HG03039 (cell line): ENCODE results near the gene DOK7.

Experiments used
- ATAC-seq: cut with Tn5 transposase; IDR thresholded peaks from one replicate; pipeline ENCODE4 v1.9.1; 2021; ENCODE audit warnings: mild to moderate bottlenecking, moderate library complexity; ENCODE audit not compliant: unreplicated experiment

DOK7 gene

DNA sequence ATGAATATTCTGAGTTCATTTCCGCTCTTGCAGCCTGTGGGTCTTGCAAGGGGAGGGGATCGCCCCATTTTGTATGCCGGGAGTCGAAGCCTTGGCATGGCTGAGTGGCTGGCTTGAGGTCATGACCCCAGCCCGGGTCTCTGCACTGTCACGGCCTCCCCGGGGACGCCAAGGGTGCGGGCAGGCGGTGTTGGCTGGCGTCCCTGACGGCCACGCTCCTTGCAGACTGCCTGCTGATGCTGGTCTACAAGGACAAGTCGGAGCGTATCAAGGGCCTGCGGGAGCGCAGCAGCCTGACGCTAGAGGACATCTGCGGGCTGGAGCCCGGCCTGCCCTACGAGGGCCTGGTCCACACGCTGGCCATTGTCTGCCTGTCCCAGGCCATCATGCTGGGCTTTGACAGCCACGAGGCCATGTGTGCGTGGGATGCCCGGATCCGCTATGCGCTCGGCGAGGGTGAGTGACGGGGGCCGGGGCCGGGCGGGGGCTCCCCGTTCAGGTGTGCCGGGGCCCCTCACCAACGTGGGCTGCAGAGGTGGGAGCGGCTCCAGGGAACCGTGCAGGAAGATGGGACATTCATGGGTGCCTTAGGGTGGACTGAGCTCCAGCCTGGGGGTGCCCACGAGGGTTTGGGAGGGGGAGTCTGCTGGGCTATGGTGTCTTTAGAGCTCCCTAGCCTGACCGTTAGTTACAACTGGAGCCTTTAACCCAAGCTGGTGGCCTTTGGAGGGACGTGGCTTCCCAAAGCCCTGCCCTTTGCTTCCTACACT is 10.3 kb downstream of the DOK7 start:
- ATAC-seq, result no peak

- no peak for ATAC-seq
Measured at GRCh38 chr4:3473996-3474765, 11.1 kb downstream of the DOK7 start.

- ATAC-seq, result no peak
Measured at GRCh38 chr4:3475041-3475712, 12.1 kb downstream of the DOK7 start.

GRCh38 chr4:3475713-3476260 is 12.7 kb downstream of the DOK7 start:
- no peak for ATAC-seq

- no peak for ATAC-seq
Measured at GRCh38 chr4:3476341-3476747, 13.2 kb downstream of the DOK7 start.

GRCh38 chr4:3476936-3477749 is 14.0 kb downstream of the DOK7 start:
- no peak for ATAC-seq

- ATAC-seq, result no peak
Measured at GRCh38 chr4:3477750-3478430, 14.8 kb downstream of the DOK7 start.

- ATAC-seq, result no peak
Measured at GRCh38 chr4:3478446-3479357, 15.6 kb downstream of the DOK7 start.

DNA sequence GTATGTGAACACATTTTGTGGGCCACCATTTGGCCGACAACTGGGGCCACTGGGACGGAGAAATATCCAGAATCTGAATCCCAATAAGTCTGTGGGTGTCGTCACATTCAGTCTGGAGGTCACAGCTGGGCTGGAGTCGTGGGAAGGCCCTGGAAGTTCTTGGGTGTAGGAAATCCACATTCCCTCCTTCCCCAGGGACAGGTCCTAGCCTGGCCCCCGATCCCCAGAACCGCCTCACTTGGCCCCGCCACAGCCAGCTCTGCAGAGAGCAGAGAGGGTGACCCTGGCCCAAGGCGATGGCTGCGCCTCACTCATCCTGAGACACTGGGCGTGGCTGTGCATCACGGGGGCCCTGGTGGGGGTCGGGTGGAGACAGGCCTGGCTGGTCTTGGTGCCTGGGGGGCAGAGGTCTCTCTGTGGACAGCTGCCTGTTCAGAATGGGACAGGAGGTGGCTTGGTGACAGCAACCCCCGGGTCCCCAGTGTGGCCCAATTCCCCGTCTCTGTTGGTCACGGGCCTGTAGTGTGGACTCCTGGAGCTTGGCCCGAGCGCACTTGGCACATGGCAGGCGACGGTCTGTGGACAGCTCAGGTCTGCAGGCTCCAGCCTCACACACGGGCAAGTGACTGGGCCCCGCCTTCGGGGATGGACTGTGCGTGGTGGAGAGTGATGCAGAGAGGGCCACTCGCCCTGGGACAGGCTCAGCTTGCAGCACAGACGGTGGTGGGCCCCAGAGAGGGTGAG is 16.4 kb downstream of the DOK7 start:
- no peak for ATAC-seq

GRCh38 chr4:3480528-3481112 is 17.5 kb downstream of the DOK7 start:
- ATAC-seq, result no peak

GRCh38 chr4:3481113-3481531 is 18.0 kb downstream of the DOK7 start:
- ATAC-seq, result no peak

GRCh38 chr4:3481783-3482393 is 18.8 kb downstream of the DOK7 start:
- ATAC-seq, result no peak

GRCh38 chr4:3482707-3483106 is 19.6 kb downstream of the DOK7 start:
- no peak for ATAC-seq

DNA sequence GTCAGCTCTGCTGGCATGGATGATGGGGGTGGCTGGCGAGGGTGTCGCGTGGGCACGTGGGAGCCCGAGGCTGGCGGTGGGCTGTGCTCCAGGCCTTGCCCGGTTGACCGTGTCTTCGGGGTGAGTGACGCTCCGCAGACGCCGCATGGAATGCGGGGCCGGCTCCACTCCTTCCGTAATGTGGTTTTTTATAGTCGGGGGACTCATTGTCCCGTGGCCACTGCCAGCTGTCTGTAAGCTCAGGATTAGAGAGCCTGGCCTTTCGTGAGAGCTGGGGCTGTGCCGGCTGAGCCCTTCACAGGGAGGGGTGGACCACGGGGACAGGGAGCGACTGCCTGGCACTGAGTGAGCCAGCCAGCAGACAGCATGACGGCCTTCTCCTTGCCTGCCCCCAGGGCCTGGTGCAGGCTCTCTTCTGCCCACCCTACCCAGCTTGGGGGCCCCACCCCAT is 20.4 kb downstream of the DOK7 start:
- no peak for ATAC-seq

DNA sequence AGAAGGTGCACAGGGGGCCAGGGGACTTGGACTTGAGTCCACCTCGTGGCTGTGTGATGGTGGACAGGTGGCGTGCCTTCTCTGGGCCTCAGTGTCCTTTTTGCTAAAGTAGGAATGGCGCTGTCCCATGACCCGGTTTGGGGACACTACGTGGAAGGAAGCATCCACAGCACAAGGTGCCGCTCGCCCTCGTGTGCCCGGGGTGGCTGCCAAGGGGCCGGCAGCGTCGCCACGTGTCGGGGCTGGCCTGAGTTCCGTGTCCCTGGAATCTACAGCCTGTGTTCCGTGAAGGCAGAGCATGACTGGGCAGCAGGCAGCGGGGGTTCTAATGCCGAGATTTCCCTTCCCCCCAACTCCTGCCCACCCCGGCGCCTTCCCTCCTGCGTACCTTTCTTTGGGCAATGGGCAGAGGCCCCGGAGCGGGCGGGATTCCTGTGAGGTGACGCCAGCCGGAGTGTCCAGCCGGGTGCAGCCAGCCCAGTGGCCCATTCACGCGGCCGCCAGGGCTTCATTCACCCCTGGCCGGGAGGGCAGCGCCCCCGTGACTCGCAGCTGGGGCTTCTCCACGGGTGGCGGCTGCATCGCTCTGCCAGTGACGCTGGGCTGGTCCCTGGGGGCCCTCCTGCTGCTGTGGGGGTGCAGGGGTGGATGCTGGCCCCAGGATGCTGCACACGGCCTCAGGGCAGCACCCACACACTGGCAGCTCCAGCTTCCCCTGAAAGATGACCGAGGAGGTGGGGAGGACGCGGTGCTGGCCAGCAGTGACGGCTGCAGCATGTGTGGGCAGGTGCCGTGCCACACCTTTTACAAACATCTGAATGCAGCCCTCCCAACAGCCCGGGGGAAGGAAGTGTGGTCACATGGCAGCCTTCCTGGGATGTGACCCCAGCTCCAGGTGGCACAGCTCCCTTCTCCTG is 21.2 kb downstream of the DOK7 start:
- ATAC-seq, result no peak

- ATAC-seq, result no peak
Measured at GRCh38 chr4:3485011-3485791, 22.1 kb downstream of the DOK7 start.
